ENCODE measurements around the gene ANKRD34B.
"Not testable (repeated sequence)": the region's sequence is repeated elsewhere in the genome, so short reads cannot be mapped to it uniquely, and the experiment has no call there.

The ANKRD34B gene

GRCh38 chr5:80569961-80570786 is at the start of gene ANKRD34B:
ANKRD34B (minus strand) TSS chr5:80570280; CDS start chr5:80560019, 10,261 bp downstream.
- DNase-seq, result no peak

- no peak for DNase-seq
These were observed 49.0 kb upstream of the ANKRD34B start for GRCh38 chr5:80619086-80619485.

- no peak for DNase-seq
These were observed 48.4 kb upstream of the ANKRD34B start for GRCh38 chr5:80618438-80618837.

- no peak for DNase-seq
These were observed 45.3 kb upstream of the ANKRD34B start for GRCh38 chr5:80615266-80615914.

GRCh38 chr5:80609692-80610091 is 39.6 kb upstream of the ANKRD34B start:
- no peak for DNase-seq

GRCh38 chr5:80608731-80609130 is 38.7 kb upstream of the ANKRD34B start:
- DNase-seq, result no peak

- no peak for DNase-seq
These were observed 37.8 kb upstream of the ANKRD34B start for GRCh38 chr5:80607832-80608231.

- no peak for DNase-seq
These were observed 37.3 kb upstream of the ANKRD34B start for GRCh38 chr5:80607343-80607742.

- no peak for DNase-seq
These were observed 31.0 kb upstream of the ANKRD34B start for GRCh38 chr5:80600943-80601693.

- no peak for DNase-seq
These were observed 27.4 kb upstream of the ANKRD34B start for GRCh38 chr5:80597500-80597899.

GRCh38 chr5:80594810-80595209 is 24.7 kb upstream of the ANKRD34B start:
- DNase-seq, result no peak

GRCh38 chr5:80592761-80593160 is 22.7 kb upstream of the ANKRD34B start:
- no peak for DNase-seq

- DNase-seq, result no peak
These were observed 22.0 kb upstream of the ANKRD34B start for GRCh38 chr5:80592105-80592504.

GRCh38 chr5:80591352-80591751 is 21.3 kb upstream of the ANKRD34B start:
- no peak for DNase-seq

- DNase-seq, result no peak
These were observed 20.7 kb upstream of the ANKRD34B start for GRCh38 chr5:80590766-80591165.

GRCh38 chr5:80588858-80589540 is 18.9 kb upstream of the ANKRD34B start:
- no peak for DNase-seq

GRCh38 chr5:80584770-80585169 is 14.7 kb upstream of the ANKRD34B start:
- DNase-seq, result no peak

- not testable (repeated sequence) for DNase-seq
These were observed 10.2 kb upstream of the ANKRD34B start for GRCh38 chr5:80580291-80580690.

- no peak for DNase-seq
These were observed 9.0 kb upstream of the ANKRD34B start for GRCh38 chr5:80579050-80579449.

- DNase-seq, result no peak
These were observed 7.6 kb upstream of the ANKRD34B start for GRCh38 chr5:80577707-80578106.

GRCh38 chr5:80576383-80576782 is 6.3 kb upstream of the ANKRD34B start:
- DNase-seq, result no peak

GRCh38 chr5:80573062-80573461 is 3.0 kb upstream of the ANKRD34B start:
- no peak for DNase-seq
